H7 (cell line): ENCODE results near the gene BRWD1. TPM values are rescaled to one million over a fixed set of nuclear protein-coding genes. Genes with fewer than 3 reads are reported as not detected.

Experiments used
- DNase-seq: peaks from one replicate; pipeline ENCODE4 v3.0.0; 2012
- H3K27me3 ChIP-seq: 2 replicates; pipeline ENCODE4 v1.6.0; 2011; ENCODE audit warnings: mild to moderate bottlenecking, low read length; ENCODE audit not compliant: control insufficient read depth, insufficient read depth
- H3K36me3 ChIP-seq: replicated peaks from 2 replicates; pipeline ENCODE4 v1.5.1; 2011; ENCODE audit warnings: low read length; ENCODE audit not compliant: control insufficient read depth, insufficient read depth
- H3K4me3 ChIP-seq: 2 replicates; pipeline ENCODE4 v1.5.1; 2011; ENCODE audit warnings: low read depth, mild to moderate bottlenecking, control low read depth, low read length, moderate library complexity; ENCODE audit not compliant: insufficient read depth
- total RNA-seq: library from RNA; depleted of rRNA; stranded (reverse); fragments of >200 nt; shearing (Covaris generic); gene quantifications from 2 replicates; pipeline ENCODE4 v1.2.3, GENCODE V29; 2014

Gene BRWD1
- total RNA-seq, 1 experiment from 2014 or later = 33.5 TPM

DNA sequence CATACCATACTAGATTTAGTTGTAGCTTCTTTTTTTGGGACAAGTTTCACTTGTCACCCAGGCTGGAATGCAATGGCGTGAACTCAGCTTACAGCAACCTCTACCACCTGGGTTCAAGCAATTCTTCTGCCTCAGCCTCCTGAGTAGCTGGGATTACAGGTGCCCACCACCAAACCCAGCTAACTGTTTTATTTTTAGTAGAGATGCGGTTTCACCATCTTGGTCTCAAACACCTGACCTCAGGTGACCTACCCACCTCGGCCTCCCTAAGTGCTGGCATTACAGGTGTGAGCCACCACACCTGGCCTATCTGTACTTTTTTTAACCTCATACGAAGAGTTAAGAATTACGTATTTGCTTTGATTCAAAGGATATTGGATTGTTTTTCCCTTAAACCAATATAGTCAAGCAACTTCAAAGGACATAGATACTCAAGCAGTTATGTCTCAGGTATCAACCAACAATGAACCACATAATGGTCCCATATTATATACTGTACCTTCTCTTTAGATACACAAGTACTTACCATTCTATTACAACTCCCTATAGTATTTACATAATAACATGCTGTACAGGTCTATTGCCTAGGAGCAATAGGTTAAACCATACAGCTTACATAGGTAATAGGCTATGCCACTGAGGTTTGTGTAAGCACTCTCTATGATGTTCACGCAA is 28.0 kb upstream of the BRWD1 start:
- DNase-seq = no peak
- H3K27me3 ChIP-seq = no peaks in the 10 kb centered on the region
- no peak overlapping the region for H3K4me3 ChIP-seq
- peaks cover 13% of the 10 kb centered on the region for H3K36me3 ChIP-seq

DNA sequence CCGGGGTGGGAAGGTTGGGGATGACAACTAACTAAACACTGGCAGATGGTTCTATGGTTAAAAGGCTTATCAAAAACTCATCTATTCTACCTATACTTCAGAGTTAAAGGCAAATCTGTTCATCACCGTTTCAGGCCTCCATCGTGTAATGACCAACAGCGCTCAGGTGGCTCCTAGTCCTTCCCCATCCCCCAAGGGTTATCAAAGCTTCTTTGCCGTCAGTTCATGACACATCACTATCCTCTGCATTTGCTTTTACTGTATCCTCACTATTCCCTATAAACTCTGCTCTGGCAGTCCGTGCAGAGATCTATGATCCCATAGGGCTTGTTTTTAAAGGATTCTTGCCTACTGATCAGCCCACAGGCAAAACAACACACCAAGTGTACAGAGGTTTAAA is 27.3 kb upstream of the BRWD1 start:
- DNase-seq = no peak
- Histone ChIP-seq H3K4me3 (no peak overlapping the region), H3K36me3 (peaks cover 11% of the 10 kb centered on the region), H3K27me3 (no peaks in the 10 kb centered on the region)

DNA sequence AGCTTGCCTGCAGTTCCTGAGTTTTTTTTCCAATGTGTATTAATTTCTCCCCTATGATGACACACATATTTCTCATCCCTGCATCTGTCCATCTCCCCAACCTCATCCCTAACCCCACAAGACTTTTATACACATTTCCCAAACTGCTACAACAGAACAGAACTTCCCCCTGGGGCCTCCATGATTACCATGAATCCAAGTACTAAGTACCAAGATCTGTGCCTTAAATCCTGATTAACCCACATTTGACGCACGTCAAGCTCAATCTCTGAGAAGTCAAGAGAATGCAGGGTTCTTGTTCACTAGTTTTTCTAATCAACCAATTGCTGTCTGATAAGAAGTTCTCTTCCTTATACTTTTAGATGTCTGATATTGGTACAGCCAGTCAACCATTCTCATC is 25.8 kb upstream of the BRWD1 start:
- H3K27me3 ChIP-seq = no peaks in the 10 kb centered on the region
- H3K4me3 ChIP-seq = no peak overlapping the region
- H3K36me3 ChIP-seq = peaks cover 9% of the 10 kb centered on the region
- no peak for DNase-seq

DNA sequence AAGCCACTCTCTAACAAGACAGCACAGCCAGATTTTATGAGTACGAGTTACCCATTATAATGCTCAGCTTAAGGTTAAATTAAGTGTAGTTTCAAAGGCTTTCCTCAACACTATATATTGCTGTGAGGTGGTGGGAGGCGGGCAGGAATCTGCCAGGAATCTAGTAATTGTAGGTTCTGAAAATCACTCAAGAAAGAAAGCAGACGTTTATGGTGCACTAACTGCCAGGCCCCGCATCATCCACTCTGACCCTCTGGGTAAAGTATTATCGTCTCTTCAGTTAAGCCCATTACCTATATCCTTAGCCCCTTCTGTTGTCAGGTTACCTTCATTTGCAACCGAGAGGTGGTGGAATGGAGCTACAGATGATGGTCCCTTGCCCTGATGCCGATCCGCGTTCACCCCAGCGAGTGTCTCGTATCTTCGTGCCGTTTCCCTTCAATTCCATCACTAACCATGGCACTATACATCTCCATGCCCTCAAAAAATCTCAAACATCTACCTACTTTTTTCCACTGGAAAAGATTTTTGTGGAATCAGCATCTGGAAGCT is 23.1 kb upstream of the BRWD1 start:
- peak; percentile 31 for DNase-seq
- Histone ChIP-seq H3K27me3 (no peaks in the 10 kb centered on the region), H3K4me3 (no peak overlapping the region), H3K36me3 (no peaks in the 10 kb centered on the region)

GRCh38 chr21:39334611-39335010 is 21.2 kb upstream of the BRWD1 start:
- no peak for DNase-seq
- Histone ChIP-seq H3K36me3 (no peaks in the 10 kb centered on the region), H3K27me3 (no peaks in the 10 kb centered on the region)

GRCh38 chr21:39332175-39332574 is 18.7 kb upstream of the BRWD1 start:
- DNase-seq = peak; percentile 43
- no peak overlapping the region for H3K4me3 ChIP-seq
- no peaks in the 10 kb centered on the region for H3K36me3 ChIP-seq
- H3K27me3 ChIP-seq = no peaks in the 10 kb centered on the region

More at GRCh38 chr21:39334611-39335010, 21.2 kb upstream of the BRWD1 start:
- no peak overlapping the region for H3K4me3 ChIP-seq

GRCh38 chr21:39330001-39330400 is 16.6 kb upstream of the BRWD1 start:
- DNase-seq = no peak
- H3K4me3 ChIP-seq = no peak overlapping the region
- no peaks in the 10 kb centered on the region for H3K36me3 ChIP-seq
- no peaks in the 10 kb centered on the region for H3K27me3 ChIP-seq

DNA sequence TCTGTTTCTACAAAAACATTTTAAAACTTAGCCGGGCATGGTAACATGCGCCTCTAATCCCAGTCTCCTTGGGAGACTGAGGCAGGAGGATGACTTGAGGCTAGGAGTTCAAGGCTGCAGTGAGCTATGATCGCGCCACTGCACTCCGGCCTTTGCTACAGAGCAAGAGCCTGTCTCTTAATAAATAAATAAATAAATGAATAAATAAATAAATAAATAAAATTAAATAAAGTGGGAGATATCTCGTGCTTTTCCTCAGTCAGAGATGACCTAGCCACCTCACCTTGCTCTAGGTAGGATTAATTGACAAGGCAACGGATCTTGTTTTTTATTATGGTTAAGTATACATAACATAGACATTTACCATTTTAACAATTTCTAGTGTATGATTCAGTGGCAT is 14.3 kb upstream of the BRWD1 start:
- no peak overlapping the region for H3K4me3 ChIP-seq
- DNase-seq = no peak
- H3K27me3 ChIP-seq = no peaks in the 10 kb centered on the region
- no peaks in the 10 kb centered on the region for H3K36me3 ChIP-seq

DNA sequence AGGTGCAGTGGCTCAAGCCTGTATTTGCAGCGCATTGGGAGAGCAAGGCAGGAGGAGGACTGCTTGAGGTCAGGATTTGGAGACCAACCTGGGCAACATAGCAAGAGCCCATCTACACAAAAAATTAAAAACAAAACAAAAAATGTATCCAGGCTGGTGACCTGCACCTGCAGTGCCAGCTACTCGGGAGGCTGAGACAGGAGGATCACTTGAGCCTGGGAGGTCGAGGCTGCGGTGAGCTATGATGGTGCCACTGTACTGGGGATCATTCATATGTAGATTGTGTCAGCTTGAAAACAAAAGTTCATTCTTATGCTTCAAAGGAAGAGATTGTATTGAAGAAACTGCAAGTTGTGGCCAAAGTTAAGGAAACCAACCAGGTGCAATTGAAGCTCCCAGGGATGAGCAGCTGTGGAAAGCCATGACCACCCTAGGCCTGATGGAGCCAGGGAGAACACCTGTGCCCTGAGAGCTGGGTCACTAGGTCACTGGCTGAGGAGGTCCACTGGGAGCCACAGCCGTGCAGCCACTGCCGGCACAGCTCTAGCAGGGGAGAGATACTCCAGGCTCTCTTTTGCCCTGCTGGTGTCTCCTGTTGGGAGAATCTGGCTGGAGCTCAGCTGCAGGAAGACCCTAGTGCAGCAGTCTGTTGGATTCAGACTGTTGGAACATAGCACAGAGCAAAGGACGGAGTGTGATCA is 13.3 kb upstream of the BRWD1 start:
- H3K27me3 ChIP-seq = no peaks in the 10 kb centered on the region
- H3K4me3 ChIP-seq = no peak overlapping the region
- H3K36me3 ChIP-seq = no peaks in the 10 kb centered on the region
- DNase-seq = peak; percentile 32

- no peak for DNase-seq
- Histone ChIP-seq H3K27me3 (no peaks in the 10 kb centered on the region), H3K36me3 (no peaks in the 10 kb centered on the region; the same call in 1 of the 2 replicates), H3K4me3 (no peak overlapping the region)
Measured at GRCh38 chr21:39325458-39325857, 12.0 kb upstream of the BRWD1 start.

DNA sequence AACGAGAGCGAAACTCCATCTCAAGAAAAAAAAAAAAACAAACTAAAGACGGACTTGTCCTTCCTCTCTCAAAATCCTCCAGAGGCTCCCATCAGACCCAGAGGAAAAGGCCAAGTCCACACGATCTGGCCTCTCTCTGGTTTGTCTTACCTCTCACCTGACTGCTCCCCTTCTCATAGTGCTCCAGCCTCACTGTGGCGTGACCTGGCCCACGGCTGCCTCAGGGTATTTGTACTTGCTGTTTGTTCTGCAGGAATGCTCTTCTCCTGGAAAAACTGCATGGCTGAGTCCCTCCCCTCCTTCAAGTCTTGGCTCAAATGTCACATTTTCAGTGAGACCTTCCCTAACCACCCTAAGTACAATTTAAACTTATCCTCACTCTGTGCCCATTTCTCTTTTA is 8.0 kb upstream of the BRWD1 start:
- DNase-seq = no peak
- Histone ChIP-seq H3K36me3 (no peaks in the 10 kb centered on the region; the same call in 1 of the 2 replicates), H3K4me3 (no peak overlapping the region), H3K27me3 (no peaks in the 10 kb centered on the region)

DNA sequence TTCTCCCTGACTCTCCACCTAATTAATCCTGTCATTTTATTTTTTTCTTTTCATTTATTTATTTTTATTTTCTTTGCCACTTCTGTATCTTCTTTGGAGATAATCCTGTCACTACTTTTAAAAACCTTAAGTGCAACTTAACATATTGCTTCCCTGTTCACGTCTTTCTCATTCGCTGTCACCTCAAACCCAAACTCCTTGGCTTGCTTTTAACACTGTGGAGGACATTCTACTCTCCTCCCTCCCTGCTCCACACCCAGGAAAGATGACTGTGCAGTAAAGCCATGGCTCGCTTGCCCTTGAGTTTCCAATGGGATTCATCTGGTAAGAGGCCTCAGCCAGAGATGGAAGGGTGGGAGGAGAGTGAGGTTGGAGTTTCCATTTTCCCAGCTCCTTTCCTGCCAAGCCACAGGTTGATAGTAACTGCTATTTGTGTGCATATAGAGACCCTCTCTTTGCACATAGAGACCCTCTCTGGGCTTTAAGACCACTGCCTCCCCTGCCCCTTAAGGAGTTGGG is 6.4 kb upstream of the BRWD1 start:
- H3K4me3 ChIP-seq = no peak overlapping the region
- no peaks in the 10 kb centered on the region; the same call in 1 of the 2 replicates for H3K36me3 ChIP-seq
- no peak for DNase-seq
- H3K27me3 ChIP-seq = no peaks in the 10 kb centered on the region

- DNase-seq = no peak
- no peak overlapping the region for H3K4me3 ChIP-seq
- no peaks in the 10 kb centered on the region; the same call in 1 of the 2 replicates for H3K36me3 ChIP-seq
- H3K27me3 ChIP-seq = no peaks in the 10 kb centered on the region
Measured at GRCh38 chr21:39319251-39319756, 5.9 kb upstream of the BRWD1 start.

DNA sequence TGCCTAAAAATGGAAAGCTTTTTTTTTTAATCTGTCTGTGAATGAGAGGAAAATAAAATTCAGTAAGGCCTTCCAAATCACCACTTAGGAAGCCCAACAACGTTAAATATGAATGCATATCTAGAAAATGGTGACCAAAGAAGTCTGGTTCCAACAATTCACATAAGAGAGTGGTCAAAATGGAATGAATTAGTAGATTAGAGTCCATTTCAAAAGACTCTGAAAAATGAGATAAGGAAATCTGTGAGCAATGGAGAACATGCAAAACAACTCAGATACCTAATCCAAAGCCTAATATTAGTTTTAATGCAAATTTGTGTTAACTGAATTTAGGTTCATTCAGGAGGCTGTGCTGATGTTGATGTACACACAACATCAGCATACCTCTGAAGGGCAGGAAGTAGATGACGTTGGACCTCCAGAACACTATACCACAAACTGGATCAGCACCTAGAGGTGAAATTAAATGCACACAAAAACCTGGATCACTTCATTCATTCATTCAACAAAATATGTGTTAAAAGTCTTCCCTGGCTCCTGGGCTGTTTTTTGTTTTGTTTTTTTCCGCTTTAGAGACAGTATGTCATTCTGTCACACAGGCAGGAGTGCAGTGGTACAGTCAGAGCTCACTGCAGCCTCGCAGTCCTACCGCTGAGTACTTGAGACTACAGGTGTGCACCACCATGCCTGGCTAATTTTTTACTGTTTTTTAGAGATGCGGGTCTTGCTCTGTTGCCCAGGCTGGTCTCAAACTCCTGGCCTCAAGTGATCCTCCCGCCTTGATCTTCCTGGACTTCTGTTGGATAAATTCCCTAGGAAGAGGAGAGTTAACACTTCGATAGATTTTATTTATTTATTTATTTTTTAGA is 4.9 kb upstream of the BRWD1 start:
- H3K4me3 ChIP-seq = no peak overlapping the region
- no peak for DNase-seq

More for the DNA sequence above, 4.9 kb upstream of the BRWD1 start:
- H3K36me3 ChIP-seq = no peaks in the 10 kb centered on the region; the same call in 1 of the 2 replicates
- no peaks in the 10 kb centered on the region for H3K27me3 ChIP-seq
